Gastroesophageal sphincter (tissue), 4 donors: ENCODE measurements around the gene TAF12. TPM values are rescaled to one million over a fixed set of nuclear protein-coding genes. Genes with fewer than 3 reads are reported as not detected.

Experiments
- ATAC-seq: fragments of 150-250 bp; one replicate; pipeline ENCODE4 v1.9.1; 2016; ENCODE audit warnings: mild to moderate bottlenecking, moderate library complexity
- H3K27ac ChIP-seq, 4 donors: fragments of 200-600 bp; sonication (generic) in 3 of 4; 1 replicate in 3 of 4; 2 replicates in 1 of 4; pipeline ENCODE4 v1.5.1; 2016 to 2019
- H3K27me3 ChIP-seq: fragments of 200-600 bp; sonication (generic); one replicate; pipeline ENCODE4 v1.5.1; 2019
- H3K36me3 ChIP-seq, 2 donors: fragments of 200-600 bp; sonication (generic); one replicate each; pipeline ENCODE4 v1.5.1; 2019; ENCODE audit warnings: control low read depth in 1 of 2
- H3K4me1 ChIP-seq, 3 donors: fragments of 200-600 bp; sonication (generic); 1 replicate in 2 of 3; 2 replicates in 1 of 3; pipeline ENCODE4 v1.5.1; 2016 to 2019; ENCODE audit warnings: control low read depth in 2 of 3
- H3K4me3 ChIP-seq, 2 donors: fragments of 200-600 bp; sonication (generic); one replicate each; pipeline ENCODE4 v1.5.1; 2019; ENCODE audit warnings: mild to moderate bottlenecking in 1 of 2, moderate library complexity in 1 of 2
- H3K9me3 ChIP-seq, 3 donors: fragments of 200-600 bp; sonication (generic); one replicate each; pipeline ENCODE4 v1.5.1; 2017 to 2019; ENCODE audit warnings: control low read depth in 2 of 3
- EP300 ChIP-seq: sonication (generic); formaldehyde crosslinking; IDR thresholded peaks from one replicate; pipeline ENCODE4 v1.6.1; 2017; ENCODE audit warnings: antibody characterized with exemption, mild to moderate bottlenecking
- POLR2A ChIP-seq, 2 donors: fragments of 450-650 bp; IDR thresholded peaks; one replicate each; pipeline ENCODE4 v1.6.1; 2017; ENCODE audit warnings: antibody characterized with exemption in 2 of 2, mild to moderate bottlenecking in 2 of 2, moderate library complexity in 1 of 2
- POLR2AphosphoS5 ChIP-seq: sonication (generic); formaldehyde crosslinking; IDR thresholded peaks from one replicate; pipeline ENCODE4 v1.6.1; 2017; ENCODE audit warnings: antibody characterized with exemption
- WGBS, 2 donors: methylation state at CpG; one replicate each; pipeline ENCODE4 v1.1.5; 2018; ENCODE audit warnings: low coverage in 1 of 2; 5-methylcytosine and 5-hydroxymethylcytosine counted together
- total RNA-seq, 4 donors: library from RNA; depleted of rRNA; stranded (reverse); fragments of >200 nt; gene quantifications; one replicate each; pipeline ENCODE4 v1.1.0, GENCODE V29; 2016
- TF ChIP-seq, protein P1 (sequence below), 4 experiments: fragments of 200-600 bp in 2 of 4; fragments of 450-650 bp in 2 of 4; sonication (generic) in 1 of 4; IDR thresholded peaks; one replicate each; pipeline ENCODE4 v1.5.1; 2017 to 2019; ENCODE audit warnings: antibody characterized with exemption in 4 of 4, mild to moderate bottlenecking in 2 of 4, moderate library complexity in 2 of 4

Gene TAF12
- total RNA-seq, 4 donors from 2014 or later, result 12.4 to 22.3 (median 16.7) TPM

DNA sequence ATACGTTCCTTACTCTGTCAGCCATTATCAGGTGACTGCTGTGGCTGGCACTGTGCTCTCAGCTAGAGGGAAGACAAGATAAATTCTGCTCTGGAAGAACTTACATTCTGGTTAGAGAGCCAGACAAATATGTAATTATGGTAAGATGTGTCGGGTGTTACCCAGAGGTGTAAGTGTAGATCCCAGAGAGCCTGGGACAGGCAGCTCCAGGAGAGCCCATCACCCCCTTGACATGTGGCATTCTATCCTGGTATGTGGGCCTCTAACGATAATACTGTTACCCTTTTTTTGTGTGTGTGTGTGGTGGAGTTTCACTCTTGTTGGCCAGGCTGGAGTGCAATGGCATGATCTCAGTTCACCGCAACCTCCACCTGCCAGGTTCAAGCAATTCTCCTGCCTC lies 71.0 kb downstream of the TAF12 start:
- Histone ChIP-seq H3K36me3 (peaks cover 0 to 100% of the 10 kb centered on the region in 2 donors), H3K4me1 (no peaks in the 10 kb centered on the region), H3K9me3 (no peaks in the 10 kb centered on the region)

DNA sequence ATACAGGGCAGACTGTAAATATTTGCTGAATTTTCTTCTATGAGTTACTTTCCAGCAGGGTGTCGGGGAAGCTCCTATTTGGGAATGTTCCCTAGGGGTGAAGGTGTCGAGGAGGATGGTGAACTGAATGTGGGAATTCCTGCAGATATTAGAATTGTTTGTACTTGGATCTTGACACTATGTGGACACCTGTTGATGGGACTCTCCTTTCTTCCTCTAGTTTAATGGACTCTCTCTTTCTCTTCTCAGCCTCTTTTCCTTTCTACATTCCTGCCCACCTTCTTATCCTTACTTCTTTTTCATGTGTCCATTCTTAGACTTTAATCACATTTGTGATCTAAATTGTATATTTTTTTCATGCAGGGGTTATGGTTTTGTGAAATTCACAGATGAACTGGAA lies 75.9 kb downstream of the TAF12 start:
- ATAC-seq, result no peak
- no peak for TF ChIP-seq POLR2AphosphoS5
- TF ChIP-seq POLR2A (IDR thresholded peaks at IDR 0.05), result no peak
- TF ChIP-seq EP300, result no peak
- TF ChIP-seq, protein P1, sequence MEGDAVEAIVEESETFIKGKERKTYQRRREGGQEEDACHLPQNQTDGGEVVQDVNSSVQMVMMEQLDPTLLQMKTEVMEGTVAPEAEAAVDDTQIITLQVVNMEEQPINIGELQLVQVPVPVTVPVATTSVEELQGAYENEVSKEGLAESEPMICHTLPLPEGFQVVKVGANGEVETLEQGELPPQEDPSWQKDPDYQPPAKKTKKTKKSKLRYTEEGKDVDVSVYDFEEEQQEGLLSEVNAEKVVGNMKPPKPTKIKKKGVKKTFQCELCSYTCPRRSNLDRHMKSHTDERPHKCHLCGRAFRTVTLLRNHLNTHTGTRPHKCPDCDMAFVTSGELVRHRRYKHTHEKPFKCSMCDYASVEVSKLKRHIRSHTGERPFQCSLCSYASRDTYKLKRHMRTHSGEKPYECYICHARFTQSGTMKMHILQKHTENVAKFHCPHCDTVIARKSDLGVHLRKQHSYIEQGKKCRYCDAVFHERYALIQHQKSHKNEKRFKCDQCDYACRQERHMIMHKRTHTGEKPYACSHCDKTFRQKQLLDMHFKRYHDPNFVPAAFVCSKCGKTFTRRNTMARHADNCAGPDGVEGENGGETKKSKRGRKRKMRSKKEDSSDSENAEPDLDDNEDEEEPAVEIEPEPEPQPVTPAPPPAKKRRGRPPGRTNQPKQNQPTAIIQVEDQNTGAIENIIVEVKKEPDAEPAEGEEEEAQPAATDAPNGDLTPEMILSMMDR (IDR thresholded peaks at IDR 0.05), result no peak
- no peaks in the 10 kb centered on the region for H3K9me3 ChIP-seq
- H3K27ac ChIP-seq, result no peak overlapping the region
- no peak overlapping the region for H3K4me3 ChIP-seq
- H3K27me3 ChIP-seq, result no peaks in the 10 kb centered on the region
- WGBS, 2 donors, result 80 to 93% methylated on average over 2 of the region's 2 CpGs
- peaks cover 0 to 100% of the 10 kb centered on the region in 2 donors for H3K36me3 ChIP-seq
- H3K4me1 ChIP-seq, result no peaks in the 10 kb centered on the region

More for the DNA sequence above, 71.0 kb downstream of the TAF12 start:
- H3K27ac ChIP-seq, result no peak overlapping the region
- H3K4me3 ChIP-seq, result no peak overlapping the region
- 74 to 79% methylated on average over 3 to 4 of the region's 4 CpGs for WGBS, 2 donors
- TF ChIP-seq EP300, result no peak
- TF ChIP-seq, protein P1 (IDR thresholded peaks at IDR 0.05), result no peak
- no peak for TF ChIP-seq POLR2AphosphoS5
- no peak for TF ChIP-seq POLR2A (IDR thresholded peaks at IDR 0.05)
- no peak for ATAC-seq
- H3K27me3 ChIP-seq, result no peaks in the 10 kb centered on the region

DNA sequence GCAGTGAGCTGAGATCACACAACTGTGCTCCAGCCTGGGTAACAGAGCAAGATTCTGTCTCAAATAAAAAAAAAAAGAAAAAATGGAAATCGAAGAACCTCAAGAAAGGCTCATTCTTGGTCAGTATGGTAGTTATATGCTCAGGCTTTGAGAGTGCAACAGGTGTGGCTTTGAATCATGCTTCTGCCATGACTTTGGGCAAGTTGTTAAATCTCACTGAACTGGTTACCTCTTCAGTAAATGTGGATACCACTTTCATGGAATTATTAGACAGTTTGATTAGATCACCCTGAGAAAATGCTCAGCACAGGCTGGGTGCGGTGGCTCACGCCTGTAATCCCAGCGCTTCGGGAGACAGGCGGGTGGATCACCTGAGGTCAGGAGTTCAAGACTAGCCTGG lies 77.1 kb downstream of the TAF12 start:
- Histone ChIP-seq H3K27ac (no peak overlapping the region), H3K27me3 (no peaks in the 10 kb centered on the region), H3K4me1 (no peaks in the 10 kb centered on the region), H3K4me3 (no peak overlapping the region), H3K9me3 (no peaks in the 10 kb centered on the region), H3K36me3 (peaks cover 6 to 100% of the 10 kb centered on the region in 2 donors)
- no peak for TF ChIP-seq POLR2AphosphoS5
- no peak for TF ChIP-seq POLR2A (IDR thresholded peaks at IDR 0.05)
- no peak for TF ChIP-seq EP300
- TF ChIP-seq, protein P1 (IDR thresholded peaks at IDR 0.05), result no peak
- WGBS, 2 donors, result 83 to 93% methylated on average over 1 to 3 of the region's 6 CpGs
- ATAC-seq, result no peak

DNA sequence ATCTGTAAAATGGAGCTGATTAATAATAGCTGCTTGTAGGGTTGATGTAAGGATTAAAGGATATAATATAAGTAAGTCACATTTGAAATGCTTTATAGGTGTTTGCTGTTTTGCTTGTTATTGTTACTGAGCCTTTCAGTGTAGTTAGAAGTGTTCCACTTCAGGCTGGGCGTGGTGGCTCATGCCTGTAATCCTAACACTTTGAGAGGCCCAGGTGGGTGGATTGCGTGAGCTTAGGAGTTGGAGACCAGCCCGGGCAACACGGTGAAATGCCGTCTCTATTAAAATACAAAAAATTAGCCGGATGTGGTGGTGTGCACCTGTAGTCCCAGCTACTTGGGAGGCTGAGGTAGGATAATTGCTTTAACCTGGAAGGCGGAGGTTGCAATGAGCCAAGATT lies 77.8 kb downstream of the TAF12 start:
- ATAC-seq, result no peak
- H3K4me3 ChIP-seq, result no peak overlapping the region
- H3K36me3 ChIP-seq, result peaks cover 6 to 100% of the 10 kb centered on the region in 2 donors
- TF ChIP-seq POLR2AphosphoS5 (no peak), EP300 (no peak), POLR2A (IDR thresholded peaks at IDR 0.05) (no peak)
- TF ChIP-seq, protein P1 (IDR thresholded peaks at IDR 0.05), result no peak
- H3K27ac ChIP-seq, result no peak overlapping the region
- no peaks in the 10 kb centered on the region for H3K4me1 ChIP-seq
- 84 to 91% methylated on average over 4 of the region's 7 CpGs for WGBS, 2 donors
- no peaks in the 10 kb centered on the region for H3K27me3 ChIP-seq
- no peaks in the 10 kb centered on the region for H3K9me3 ChIP-seq

DNA sequence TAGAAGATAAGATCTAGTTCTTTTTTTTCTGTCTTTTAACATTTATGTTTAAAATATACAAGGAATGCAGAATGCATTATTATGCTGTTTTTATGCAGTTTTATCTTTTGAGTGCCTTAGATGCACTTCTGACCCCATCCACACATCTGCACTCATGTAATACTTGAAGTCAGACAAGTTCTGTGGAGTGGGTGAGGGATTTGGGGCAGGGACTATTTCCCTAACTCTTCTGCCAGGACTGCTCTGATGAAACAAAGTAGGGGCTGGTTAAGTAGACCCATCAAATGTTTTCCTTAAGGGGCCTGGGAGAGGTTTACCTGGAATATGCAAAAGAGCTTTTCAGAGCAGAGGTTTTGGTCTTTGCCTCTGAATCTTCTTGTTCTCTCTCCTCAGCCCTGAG lies 78.6 kb downstream of the TAF12 start:
- Histone ChIP-seq H3K9me3 (no peaks in the 10 kb centered on the region), H3K36me3 (peaks cover 6 to 100% of the 10 kb centered on the region in 2 donors), H3K4me1 (no peaks in the 10 kb centered on the region), H3K27ac (no peak overlapping the region), H3K4me3 (no peak overlapping the region), H3K27me3 (no peaks in the 10 kb centered on the region)
- ATAC-seq, result no peak
- TF ChIP-seq, protein P1 (IDR thresholded peaks at IDR 0.05), result no peak
- TF ChIP-seq POLR2A (IDR thresholded peaks at IDR 0.05) (no peak), EP300 (no peak), POLR2AphosphoS5 (no peak)
